ENCODE results near the gene PCDHGA2.
"Not testable (repeated sequence)": the region's sequence is repeated elsewhere in the genome, so short reads cannot be mapped to it uniquely, and the experiment has no call there.

The PCDHGA2 gene

GRCh38 chr5:141338538-141339306 lies at the start of gene PCDHGA2:
TSS of gene PCDHGA2 (plus strand) at chr5:141338760.
- DNase-seq (ENCODE audit: low spot score) = peak; percentile 19

- DNase-seq (ENCODE audit: low spot score) = no peak
These were observed 40.2 kb upstream of the PCDHGA2 start for GRCh38 chr5:141298376-141298775.

GRCh38 chr5:141303756-141304155 lies 34.8 kb upstream of the PCDHGA2 start, which contains the start of gene SLC25A2:
TSS of gene SLC25A2 (minus strand) at chr5:141304049. CDS start at chr5:141303865, 184 bp downstream.
- no peak for DNase-seq (ENCODE audit: low spot score)

- no peak for DNase-seq (ENCODE audit: low spot score)
These were observed 31.9 kb upstream of the PCDHGA2 start for GRCh38 chr5:141306630-141307029.

GRCh38 chr5:141313711-141314110 lies 24.8 kb upstream of the PCDHGA2 start:
- no peak for DNase-seq (ENCODE audit: low spot score)

- DNase-seq (ENCODE audit: low spot score) = not testable (repeated sequence)
These were observed 21.6 kb upstream of the PCDHGA2 start for GRCh38 chr5:141316963-141317362.

- DNase-seq (ENCODE audit: low spot score) = no peak
These were observed 19.4 kb upstream of the PCDHGA2 start for GRCh38 chr5:141319202-141319601.

- DNase-seq (ENCODE audit: low spot score) = no peak
These were observed 18.9 kb upstream of the PCDHGA2 start for GRCh38 chr5:141319699-141320098.

GRCh38 chr5:141320225-141321169 lies 18.1 kb upstream of the PCDHGA2 start, which contains the start of gene TAF7:
TSS of gene TAF7 (minus strand) at chr5:141320784. CDS start at chr5:141320044, 740 bp downstream.
- DNase-seq (ENCODE audit: low spot score) = peak; percentile 92

- DNase-seq (ENCODE audit: low spot score) = no peak
These were observed 16.3 kb upstream of the PCDHGA2 start for GRCh38 chr5:141322261-141322660.

GRCh38 chr5:141326088-141326854 lies 12.3 kb upstream of the PCDHGA2 start:
- DNase-seq (ENCODE audit: low spot score) = peak; percentile 80

- no peak for DNase-seq (ENCODE audit: low spot score)
These were observed 10.3 kb upstream of the PCDHGA2 start for GRCh38 chr5:141328231-141328630.

GRCh38 chr5:141330299-141331080 lies 8.1 kb upstream of the PCDHGA2 start, which contains the start of gene PCDHGA1:
TSS of gene PCDHGA1 (plus strand) at chr5:141330514.
- peak; percentile 29 for DNase-seq (ENCODE audit: low spot score)

GRCh38 chr5:141332571-141332970 lies 6.0 kb upstream of the PCDHGA2 start:
- not testable (repeated sequence) for DNase-seq (ENCODE audit: low spot score)

GRCh38 chr5:141340781-141341354 lies 2.3 kb downstream of the PCDHGA2 start:
- DNase-seq (ENCODE audit: low spot score) = not testable (repeated sequence)

GRCh38 chr5:141342773-141343172 lies 4.2 kb downstream of the PCDHGA2 start:
- DNase-seq (ENCODE audit: low spot score) = no peak

- DNase-seq (ENCODE audit: low spot score) = peak; percentile 12
These were observed 4.8 kb downstream of the PCDHGA2 start, which contains the start of gene PCDHGA3 for GRCh38 chr5:141343242-141343952. TSS of gene PCDHGA3 (plus strand) at chr5:141343829. CDS start at chr5:141344034, 205 bp downstream.

GRCh38 chr5:141343953-141344463 lies 5.4 kb downstream of the PCDHGA2 start:
- no peak for DNase-seq (ENCODE audit: low spot score)

GRCh38 chr5:141345327-141345726 lies 6.8 kb downstream of the PCDHGA2 start:
- no peak for DNase-seq (ENCODE audit: low spot score)

All from cerebellar cortex (tissue), 1 donor.